DMS53 treated with DMSO at 0.1 percent for 48 hours (cell line): Measurements from ENCODE around the gene PTEN.
A peak's percentile ranks its signal among the peaks of the same experiment; 100 is the strongest.
"Not testable (repeated sequence)": the region's sequence is repeated elsewhere in the genome, so short reads cannot be mapped to it uniquely, and the experiment has no call there.

Experiments
- DNase-seq: peaks from one replicate; lab custom pipeline; 2025; ENCODE audit not compliant: unreplicated experiment; lab: John Stamatoyannopoulos, UW

PTEN gene

DNA sequence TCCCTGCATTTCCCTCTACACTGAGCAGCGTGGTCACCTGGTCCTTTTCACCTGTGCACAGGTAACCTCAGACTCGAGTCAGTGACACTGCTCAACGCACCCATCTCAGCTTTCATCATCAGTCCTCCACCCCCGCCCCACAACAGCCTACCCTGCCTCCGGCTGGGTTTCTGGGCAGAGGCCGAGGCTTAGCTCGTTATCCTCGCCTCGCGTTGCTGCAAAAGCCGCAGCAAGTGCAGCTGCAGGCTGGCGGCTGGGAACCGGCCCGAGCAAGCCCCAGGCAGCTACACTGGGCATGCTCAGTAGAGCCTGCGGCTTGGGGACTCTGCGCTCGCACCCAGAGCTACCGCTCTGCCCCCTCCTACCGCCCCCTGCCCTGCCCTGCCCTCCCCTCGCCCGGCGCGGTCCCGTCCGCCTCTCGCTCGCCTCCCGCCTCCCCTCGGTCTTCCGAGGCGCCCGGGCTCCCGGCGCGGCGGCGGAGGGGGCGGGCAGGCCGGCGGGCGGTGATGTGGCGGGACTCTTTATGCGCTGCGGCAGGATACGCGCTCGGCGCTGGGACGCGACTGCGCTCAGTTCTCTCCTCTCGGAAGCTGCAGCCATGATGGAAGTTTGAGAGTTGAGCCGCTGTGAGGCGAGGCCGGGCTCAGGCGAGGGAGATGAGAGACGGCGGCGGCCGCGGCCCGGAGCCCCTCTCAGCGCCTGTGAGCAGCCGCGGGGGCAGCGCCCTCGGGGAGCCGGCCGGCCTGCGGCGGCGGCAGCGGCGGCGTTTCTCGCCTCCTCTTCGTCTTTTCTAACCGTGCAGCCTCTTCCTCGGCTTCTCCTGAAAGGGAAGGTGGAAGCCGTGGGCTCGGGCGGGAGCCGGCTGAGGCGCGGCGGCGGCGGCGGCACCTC, at the start of gene PTEN, which contains the start of gene KLLN:
TSS of gene PTEN (plus strand) at position 573 of the 891 bp plus-strand sequence. CDS start 845 bp downstream, outside the sequence.
TSS of gene KLLN (minus strand) at position 481 of the 891 bp plus-strand sequence. CDS start 1,046 bp downstream, outside the sequence.
- DNase-seq: peak; percentile 84

DNA sequence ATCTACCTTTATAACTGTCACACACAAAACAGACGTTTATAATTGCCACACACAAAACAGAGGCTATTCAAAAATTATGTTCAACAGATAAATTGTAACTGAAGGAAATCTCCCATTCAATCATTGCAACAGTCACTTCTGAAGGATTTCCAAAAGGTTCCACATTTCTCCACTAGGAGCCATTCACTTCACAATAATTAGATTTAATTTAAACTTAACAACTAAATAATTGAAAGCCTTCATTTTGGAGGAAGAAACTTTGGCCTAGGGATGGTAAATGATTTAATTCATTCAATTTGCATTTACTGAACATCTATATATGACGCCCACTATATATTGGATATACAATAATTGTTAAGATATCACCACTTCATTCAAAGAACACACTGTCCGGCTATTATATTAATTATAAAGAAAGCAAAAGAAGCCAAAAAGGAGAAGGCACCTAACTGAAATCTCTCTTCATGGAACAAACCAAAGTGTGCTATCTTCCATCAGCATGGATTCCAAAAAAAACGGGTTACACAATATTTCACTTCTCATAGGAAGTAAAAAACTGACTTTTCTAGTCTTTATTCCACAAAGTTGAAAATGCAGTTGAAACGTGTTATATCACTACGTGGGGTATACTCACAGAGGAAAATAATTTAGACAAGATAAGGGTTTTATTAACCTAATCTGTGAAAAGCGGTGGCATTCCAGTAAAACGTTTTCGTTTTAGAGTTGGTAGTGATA, 47.1 kb upstream of the PTEN start:
- no peak for DNase-seq

- no peak for DNase-seq
Observed at GRCh38 chr10:87816898-87817608, 46.4 kb upstream of the PTEN start.

GRCh38 chr10:87817609-87818504, 45.6 kb upstream of the PTEN start, which contains the start of gene ATAD1:
TSS of gene ATAD1 (minus strand) at chr10:87818226. CDS start at chr10:87814599, 3,627 bp downstream.
- DNase-seq: peak; percentile 94

DNA sequence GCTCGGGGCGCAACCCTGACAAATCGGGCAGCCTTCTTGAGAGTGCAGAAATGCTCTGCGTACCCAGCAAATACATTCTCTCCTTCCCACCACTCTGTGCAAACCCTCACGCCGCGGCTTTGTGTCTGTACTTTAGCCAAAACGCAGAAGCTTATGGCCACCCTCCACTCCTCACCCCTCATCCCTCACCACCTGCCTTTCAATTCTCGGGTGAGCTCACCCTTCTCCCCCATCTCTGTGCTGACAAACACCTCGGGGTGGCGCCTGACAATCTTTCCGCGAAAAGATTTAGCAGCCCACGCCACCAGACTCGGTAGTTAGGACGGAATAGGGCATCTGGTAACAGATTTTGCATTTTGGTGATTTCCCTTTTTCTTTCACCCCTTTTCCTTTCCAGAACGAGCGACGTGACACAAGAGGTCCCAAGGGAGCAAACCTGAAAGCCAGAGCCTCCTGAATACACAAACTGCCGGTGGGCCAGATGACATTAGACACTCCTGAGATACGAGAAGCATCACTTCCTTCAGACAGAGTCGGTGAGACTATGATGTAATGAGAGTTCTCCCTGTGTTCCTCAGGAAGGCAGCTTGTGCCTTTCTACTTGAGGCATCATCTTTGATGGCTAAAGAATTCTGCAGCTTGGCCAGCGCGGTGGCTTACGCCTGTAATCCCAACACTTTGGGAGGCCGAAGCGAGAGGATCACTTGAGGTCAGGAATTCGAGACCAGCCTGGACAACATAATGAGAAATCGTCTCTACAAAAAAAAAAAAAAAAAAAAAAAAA, 44.7 kb upstream of the PTEN start:
- peak; percentile 35 for DNase-seq

DNA sequence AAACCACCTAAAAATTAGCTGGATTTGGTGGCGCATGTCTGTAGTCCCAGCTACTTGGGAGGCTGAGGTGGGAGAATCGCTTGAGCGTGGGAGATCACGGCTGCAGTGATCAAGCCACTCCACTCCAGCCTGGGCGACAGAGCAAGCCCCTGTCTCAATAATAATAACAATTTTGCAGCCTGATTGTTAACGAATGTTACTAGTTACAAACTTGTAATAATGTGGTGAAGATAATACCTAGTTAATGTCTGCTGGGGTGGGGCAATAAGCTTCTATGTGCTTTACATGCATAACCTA, 44.2 kb upstream of the PTEN start:
- DNase-seq: no peak

DNA sequence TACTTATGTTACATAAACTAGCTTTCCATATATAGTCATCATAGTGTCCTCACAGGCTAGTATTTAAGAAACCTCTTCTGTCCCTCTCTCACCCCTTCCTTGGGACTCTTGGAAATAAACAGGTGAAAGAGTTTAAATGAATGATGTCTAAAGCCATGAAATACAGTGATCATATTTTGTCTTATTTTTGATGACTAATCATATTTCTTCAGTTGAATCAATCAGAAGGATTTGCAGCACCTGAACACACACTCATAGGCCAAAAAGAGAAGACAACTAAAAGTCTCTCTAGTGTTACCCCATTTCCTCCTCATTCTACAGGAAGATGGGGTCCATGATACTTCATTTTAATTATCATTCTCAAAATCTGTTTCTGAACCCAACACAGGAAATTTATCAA, 36.8 kb upstream of the PTEN start:
- no peak for DNase-seq

DNA sequence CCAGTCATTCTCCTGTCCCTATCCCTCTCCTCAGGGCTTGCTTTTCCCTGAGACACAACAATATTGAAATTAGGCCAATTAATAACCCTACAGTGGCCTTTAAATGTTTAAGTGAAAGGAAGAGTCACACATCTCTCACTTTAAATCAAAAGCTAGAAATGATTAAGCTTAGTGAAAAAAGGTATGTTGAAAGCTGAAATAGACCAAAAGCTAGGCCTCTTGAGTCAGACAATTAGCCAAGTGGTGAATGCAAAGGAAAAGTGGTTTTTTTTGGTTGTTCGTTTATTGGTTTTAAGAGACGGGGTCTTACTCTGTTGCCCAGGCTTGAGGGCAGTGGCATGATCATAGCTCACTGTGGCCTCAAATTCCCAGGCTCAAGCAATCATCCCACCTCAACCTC, 35.7 kb upstream of the PTEN start:
- DNase-seq: no peak

- not testable (repeated sequence) for DNase-seq
Observed at GRCh38 chr10:87829051-87829450, 34.4 kb upstream of the PTEN start.

DNA sequence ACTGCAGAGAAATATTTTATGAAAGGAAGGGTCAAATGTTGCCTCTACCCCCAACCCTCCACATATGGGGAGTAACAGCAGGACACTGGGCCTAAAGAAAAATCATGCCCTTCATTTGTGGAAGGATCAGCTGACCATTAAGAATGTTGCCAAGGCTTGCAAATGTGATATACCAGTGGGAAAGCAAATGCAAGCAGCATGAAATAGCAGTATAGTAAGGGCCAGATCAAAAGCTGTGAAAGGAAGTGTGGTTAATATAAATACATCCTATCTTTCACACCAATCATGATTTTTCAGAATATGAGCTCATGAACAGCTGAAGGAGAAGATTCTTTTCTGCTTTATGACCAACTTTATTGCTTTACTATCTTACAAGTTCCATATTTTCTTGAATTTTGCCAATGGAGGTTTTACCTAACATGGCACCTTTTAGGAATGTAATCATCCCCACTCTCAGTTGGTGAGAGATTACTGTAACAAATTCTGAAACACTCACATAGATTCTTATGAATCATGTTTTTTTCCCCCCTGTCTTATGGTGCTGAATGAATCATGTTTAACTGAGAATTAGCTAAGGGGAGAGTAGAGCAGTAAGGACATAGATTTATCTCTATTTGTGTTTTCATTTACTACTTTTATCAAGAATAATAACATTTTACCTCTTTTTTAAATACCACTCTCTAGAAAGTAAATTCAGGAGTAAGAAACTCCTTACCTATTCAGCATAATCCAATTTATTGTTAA, 33.3 kb upstream of the PTEN start:
- no peak for DNase-seq

DNA sequence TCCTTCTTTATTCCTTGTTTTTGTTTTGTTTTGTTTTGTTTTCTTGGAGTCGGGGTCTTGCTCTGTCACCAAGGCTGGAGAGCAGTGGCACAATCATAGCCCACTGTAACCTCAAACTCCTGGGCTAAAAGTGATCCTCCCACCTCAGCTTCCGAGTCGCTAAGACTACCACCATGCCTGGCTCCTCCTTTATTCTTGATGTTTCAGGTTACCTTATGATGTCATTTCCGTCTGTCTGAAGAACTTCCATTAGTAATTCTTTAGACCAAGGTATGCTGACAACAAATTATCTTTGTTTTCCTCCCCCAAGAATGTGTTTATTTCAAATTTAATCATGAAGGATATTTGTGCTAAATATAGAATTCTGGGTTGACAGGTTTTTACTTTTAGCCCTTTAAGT, 27.3 kb upstream of the PTEN start:
- DNase-seq: no peak

DNA sequence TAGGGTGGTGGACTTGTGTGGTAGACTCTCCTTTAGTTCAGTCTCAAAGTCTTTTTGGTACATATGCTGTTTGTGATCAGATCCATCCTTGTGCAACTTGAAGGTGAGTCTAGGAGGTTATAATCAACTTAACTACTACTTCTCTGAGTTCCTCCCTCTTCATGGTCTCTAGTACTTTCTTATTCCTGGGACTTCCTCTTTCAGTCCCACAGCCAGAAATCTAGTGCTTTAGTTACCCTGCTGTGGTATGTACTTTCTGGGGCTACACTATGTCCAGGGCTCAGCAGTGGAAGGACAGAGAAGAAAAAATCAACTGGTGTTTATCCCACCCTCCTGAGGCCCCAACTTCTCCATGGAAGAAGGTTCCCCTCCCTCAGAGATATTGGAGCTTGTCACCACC, 26.0 kb upstream of the PTEN start:
- DNase-seq: no peak

GRCh38 chr10:87838650-87839049, 24.8 kb upstream of the PTEN start:
- no peak for DNase-seq

GRCh38 chr10:87841186-87841585, 22.2 kb upstream of the PTEN start:
- DNase-seq: no peak

GRCh38 chr10:87842220-87842641, 21.2 kb upstream of the PTEN start:
- DNase-seq: peak; percentile 71

GRCh38 chr10:87842776-87843497, 20.5 kb upstream of the PTEN start:
- no peak for DNase-seq

DNA sequence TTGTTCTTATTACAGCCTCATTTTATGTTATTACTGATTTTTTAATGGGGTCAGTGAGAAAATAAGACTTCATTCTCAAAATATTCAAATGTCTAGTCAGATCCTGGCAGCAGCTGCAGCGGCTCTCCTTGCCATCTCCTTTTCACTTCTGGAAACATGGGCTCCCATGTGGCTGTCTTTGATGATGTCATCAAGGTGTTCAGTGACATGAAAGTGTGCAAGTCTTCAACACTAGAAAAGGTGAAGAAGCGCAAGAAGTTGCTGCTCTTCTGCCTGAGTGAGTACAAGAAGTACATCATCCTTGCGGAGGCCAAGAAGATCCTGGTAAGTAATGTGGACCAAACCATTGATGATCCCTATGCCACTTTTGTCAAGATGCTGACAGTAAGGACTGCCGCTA, 19.7 kb upstream of the PTEN start:
- DNase-seq: no peak
